ENCODE results near the gene IL1RAPL1.

DNA sequence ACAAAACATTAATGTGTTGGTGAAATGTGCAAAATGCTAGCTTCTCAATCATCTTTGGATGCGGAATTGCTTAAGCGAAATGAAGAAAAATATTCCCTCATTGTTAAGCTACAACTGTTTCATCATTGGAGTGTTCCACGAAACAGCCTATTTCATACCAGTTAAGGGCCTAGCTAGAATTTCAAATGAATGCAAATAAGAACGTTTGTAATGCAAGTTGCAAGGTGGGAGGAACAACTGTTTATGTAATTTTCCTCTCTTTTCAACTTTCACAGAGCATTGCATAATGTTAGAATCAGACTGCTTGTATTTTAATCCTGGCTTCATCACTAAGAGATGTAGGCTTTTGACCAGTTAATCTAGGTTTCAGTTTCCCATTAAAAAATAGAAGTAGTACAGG is 480.1 kb downstream of the IL1RAPL1 start:
- TF ChIP-seq, protein P1, sequence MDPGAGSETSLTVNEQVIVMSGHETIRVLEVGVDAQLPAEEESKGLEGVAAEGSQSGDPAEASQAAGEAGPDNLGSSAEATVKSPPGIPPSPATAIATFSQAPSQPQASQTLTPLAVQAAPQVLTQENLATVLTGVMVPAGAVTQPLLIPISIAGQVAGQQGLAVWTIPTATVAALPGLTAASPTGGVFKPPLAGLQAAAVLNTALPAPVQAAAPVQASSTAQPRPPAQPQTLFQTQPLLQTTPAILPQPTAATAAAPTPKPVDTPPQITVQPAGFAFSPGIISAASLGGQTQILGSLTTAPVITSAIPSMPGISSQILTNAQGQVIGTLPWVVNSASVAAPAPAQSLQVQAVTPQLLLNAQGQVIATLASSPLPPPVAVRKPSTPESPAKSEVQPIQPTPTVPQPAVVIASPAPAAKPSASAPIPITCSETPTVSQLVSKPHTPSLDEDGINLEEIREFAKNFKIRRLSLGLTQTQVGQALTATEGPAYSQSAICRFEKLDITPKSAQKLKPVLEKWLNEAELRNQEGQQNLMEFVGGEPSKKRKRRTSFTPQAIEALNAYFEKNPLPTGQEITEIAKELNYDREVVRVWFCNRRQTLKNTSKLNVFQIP (CRISPR knock-in tag; IDR thresholded peaks at IDR 0.05; ENCODE audit: borderline replicate concordance, low read depth): no peak
- TF ChIP-seq RARB (CRISPR knock-in tag; IDR thresholded peaks at IDR 0.05): no peak
- TF ChIP-seq ISL1 (CRISPR knock-in tag; IDR thresholded peaks at IDR 0.05): no peak
- TF ChIP-seq, protein P2, sequence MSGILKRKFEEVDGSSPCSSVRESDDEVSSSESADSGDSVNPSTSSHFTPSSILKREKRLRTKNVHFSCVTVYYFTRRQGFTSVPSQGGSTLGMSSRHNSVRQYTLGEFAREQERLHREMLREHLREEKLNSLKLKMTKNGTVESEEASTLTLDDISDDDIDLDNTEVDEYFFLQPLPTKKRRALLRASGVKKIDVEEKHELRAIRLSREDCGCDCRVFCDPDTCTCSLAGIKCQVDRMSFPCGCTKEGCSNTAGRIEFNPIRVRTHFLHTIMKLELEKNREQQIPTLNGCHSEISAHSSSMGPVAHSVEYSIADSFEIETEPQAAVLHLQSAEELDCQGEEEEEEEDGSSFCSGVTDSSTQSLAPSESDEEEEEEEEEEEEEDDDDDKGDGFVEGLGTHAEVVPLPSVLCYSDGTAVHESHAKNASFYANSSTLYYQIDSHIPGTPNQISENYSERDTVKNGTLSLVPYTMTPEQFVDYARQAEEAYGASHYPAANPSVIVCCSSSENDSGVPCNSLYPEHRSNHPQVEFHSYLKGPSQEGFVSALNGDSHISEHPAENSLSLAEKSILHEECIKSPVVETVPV (CRISPR knock-in tag; IDR thresholded peaks at IDR 0.05): no peak
- no peak for TF ChIP-seq ARNTL (CRISPR knock-in tag; IDR thresholded peaks at IDR 0.05; ENCODE audit: borderline replicate concordance, low read depth)
- no peak for TF ChIP-seq ZFP30 (CRISPR knock-in tag; IDR thresholded peaks at IDR 0.05)
- TF ChIP-seq CSDC2 (CRISPR knock-in tag; IDR thresholded peaks at IDR 0.05): no peak
- TF ChIP-seq TCF4 (CRISPR knock-in tag; IDR thresholded peaks at IDR 0.05; ENCODE audit: borderline replicate concordance): no peak
- no peak for TF ChIP-seq OSR1 (CRISPR knock-in tag; IDR thresholded peaks at IDR 0.05)
- no peak for TF ChIP-seq BACH2 (CRISPR knock-in tag; IDR thresholded peaks at IDR 0.05; ENCODE audit: borderline replicate concordance)

Measured in SK-N-SH treated with all-trans-retinoic acid at 6 μM for 48 hours (cell line).